ENCODE measurements around the gene SNORC.

DNA sequence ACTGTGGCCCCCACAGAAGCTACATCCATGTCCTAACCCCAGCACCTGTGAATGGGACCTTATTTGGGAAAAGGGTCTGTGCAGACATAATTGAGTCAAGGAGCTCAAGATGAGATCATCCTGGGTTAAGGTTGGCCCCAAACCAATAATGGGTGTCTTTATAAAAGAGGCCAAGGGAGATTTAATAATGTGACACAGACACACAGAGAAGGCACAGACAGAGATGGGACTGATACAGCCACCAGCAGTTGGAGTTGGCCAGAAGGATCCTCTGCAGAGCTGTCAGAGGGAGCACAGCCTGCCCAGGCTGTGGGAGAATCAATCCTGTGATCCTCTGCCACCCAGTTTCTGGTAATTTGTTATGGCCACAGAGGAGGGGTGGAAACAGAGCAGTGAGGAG is 26.0 kb downstream of the SNORC start:
- TF ChIP-seq, protein P1, sequence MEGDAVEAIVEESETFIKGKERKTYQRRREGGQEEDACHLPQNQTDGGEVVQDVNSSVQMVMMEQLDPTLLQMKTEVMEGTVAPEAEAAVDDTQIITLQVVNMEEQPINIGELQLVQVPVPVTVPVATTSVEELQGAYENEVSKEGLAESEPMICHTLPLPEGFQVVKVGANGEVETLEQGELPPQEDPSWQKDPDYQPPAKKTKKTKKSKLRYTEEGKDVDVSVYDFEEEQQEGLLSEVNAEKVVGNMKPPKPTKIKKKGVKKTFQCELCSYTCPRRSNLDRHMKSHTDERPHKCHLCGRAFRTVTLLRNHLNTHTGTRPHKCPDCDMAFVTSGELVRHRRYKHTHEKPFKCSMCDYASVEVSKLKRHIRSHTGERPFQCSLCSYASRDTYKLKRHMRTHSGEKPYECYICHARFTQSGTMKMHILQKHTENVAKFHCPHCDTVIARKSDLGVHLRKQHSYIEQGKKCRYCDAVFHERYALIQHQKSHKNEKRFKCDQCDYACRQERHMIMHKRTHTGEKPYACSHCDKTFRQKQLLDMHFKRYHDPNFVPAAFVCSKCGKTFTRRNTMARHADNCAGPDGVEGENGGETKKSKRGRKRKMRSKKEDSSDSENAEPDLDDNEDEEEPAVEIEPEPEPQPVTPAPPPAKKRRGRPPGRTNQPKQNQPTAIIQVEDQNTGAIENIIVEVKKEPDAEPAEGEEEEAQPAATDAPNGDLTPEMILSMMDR (IDR thresholded peaks at IDR 0.05; ENCODE audit: low read depth, low read length, missing input control) = no peak
- no peak for TF ChIP-seq RAD21 (IDR thresholded peaks at IDR 0.05)
- TF ChIP-seq RXRA (IDR thresholded peaks at IDR 0.05) = no peak
- no peak for TF ChIP-seq TAF1 (conservative IDR thresholded peaks at IDR 0.05)
- TF ChIP-seq, protein P2, sequence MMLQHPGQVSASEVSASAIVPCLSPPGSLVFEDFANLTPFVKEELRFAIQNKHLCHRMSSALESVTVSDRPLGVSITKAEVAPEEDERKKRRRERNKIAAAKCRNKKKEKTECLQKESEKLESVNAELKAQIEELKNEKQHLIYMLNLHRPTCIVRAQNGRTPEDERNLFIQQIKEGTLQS (IDR thresholded peaks at IDR 0.05) = no peak
- TF ChIP-seq, protein P3, sequence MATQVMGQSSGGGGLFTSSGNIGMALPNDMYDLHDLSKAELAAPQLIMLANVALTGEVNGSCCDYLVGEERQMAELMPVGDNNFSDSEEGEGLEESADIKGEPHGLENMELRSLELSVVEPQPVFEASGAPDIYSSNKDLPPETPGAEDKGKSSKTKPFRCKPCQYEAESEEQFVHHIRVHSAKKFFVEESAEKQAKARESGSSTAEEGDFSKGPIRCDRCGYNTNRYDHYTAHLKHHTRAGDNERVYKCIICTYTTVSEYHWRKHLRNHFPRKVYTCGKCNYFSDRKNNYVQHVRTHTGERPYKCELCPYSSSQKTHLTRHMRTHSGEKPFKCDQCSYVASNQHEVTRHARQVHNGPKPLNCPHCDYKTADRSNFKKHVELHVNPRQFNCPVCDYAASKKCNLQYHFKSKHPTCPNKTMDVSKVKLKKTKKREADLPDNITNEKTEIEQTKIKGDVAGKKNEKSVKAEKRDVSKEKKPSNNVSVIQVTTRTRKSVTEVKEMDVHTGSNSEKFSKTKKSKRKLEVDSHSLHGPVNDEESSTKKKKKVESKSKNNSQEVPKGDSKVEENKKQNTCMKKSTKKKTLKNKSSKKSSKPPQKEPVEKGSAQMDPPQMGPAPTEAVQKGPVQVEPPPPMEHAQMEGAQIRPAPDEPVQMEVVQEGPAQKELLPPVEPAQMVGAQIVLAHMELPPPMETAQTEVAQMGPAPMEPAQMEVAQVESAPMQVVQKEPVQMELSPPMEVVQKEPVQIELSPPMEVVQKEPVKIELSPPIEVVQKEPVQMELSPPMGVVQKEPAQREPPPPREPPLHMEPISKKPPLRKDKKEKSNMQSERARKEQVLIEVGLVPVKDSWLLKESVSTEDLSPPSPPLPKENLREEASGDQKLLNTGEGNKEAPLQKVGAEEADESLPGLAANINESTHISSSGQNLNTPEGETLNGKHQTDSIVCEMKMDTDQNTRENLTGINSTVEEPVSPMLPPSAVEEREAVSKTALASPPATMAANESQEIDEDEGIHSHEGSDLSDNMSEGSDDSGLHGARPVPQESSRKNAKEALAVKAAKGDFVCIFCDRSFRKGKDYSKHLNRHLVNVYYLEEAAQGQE (IDR thresholded peaks at IDR 0.05) = no peak

Measured in liver (tissue), 3 donors.